Chondrocyte (in vitro differentiated cells): ENCODE measurements around the gene PHKG2. TPM values are rescaled to one million over a fixed set of nuclear protein-coding genes. Genes with fewer than 3 reads are reported as not detected.
A peak's percentile ranks its signal among the peaks of the same experiment; 100 is the strongest.

Experiments
- DNase-seq: peaks from one replicate; pipeline ENCODE4 v3.0.0; 2021; ENCODE audit warnings: mixed read lengths, low spot score
- H3K27ac Mint-ChIP-seq: one replicate; pipeline ENCODE4 v1.8.0; 2021; ENCODE audit warnings: mild to moderate bottlenecking, moderate library complexity, mixed read lengths; ENCODE audit not compliant: unreplicated experiment
- H3K27me3 Mint-ChIP-seq: 2 replicates; pipeline ENCODE4 v1.8.0; 2021; ENCODE audit warnings: low read depth, mixed read lengths
- H3K36me3 Mint-ChIP-seq: 2 replicates; pipeline ENCODE4 v1.8.0; 2021; ENCODE audit warnings: low read depth, mixed read lengths
- H3K4me1 Mint-ChIP-seq: 2 replicates; pipeline ENCODE4 v1.8.0; 2021; ENCODE audit warnings: low read depth, mild to moderate bottlenecking, mixed read lengths
- H3K4me3 Mint-ChIP-seq: one replicate; pipeline ENCODE4 v1.8.0; 2021; ENCODE audit warnings: mild to moderate bottlenecking, moderate library complexity, mixed read lengths; ENCODE audit not compliant: unreplicated experiment
- H3K9me3 Mint-ChIP-seq: 2 replicates; pipeline ENCODE4 v1.8.0; 2021; ENCODE audit warnings: low read depth, mixed read lengths
- CTCF ChIP-seq: fragments of 200-600 bp; sonication (generic); IDR thresholded peaks from 2 replicates; pipeline ENCODE4 v1.5.0; 2021; ENCODE audit warnings: antibody characterized with exemption, mild to moderate bottlenecking, moderate library complexity
- total RNA-seq: library from RNA; stranded (reverse); gene quantifications from 3 replicates; pipeline ENCODE4 v1.2.1, GENCODE V29; 2021

The PHKG2 gene
- total RNA-seq, 1 donor from 2014 or later = 19.0 TPM

DNA sequence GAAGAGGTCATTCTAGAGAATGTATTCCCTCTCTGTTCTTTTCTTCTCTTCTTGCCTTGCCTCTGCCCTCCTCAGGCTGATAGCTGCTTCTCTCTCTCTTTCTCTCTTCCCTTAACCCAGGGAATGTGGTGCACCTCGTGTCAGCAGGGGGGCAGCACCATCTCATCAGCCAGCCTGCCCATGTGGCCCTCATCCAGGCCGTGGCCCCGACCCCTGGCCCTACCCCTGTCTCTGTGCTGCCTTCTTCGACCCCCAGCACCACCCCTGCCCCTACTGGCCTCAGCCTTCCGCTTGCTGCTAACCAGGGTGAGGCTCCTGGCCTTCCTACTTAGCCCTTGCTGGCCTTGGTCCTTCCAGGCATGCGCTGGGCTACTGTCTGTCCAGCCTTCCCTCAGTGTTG is 25.8 kb upstream of the PHKG2 start:
- Mint-ChIP-seq H3K9me3 (no peaks in the 10 kb centered on the region), H3K27me3 (no peaks in the 10 kb centered on the region), H3K4me1 (no peaks in the 10 kb centered on the region), H3K36me3 (peaks cover 43% of the 10 kb centered on the region), H3K4me3 (no peak overlapping the region), H3K27ac (peak overlapping the region; percentile 43)
- peak; percentile 31 for TF ChIP-seq CTCF
- peak; percentile 62 for DNase-seq

- DNase-seq = peak; percentile 61
- no peak for TF ChIP-seq CTCF
- H3K36me3 Mint-ChIP-seq = peaks cover 44% of the 10 kb centered on the region
- no peak overlapping the region for H3K4me3 Mint-ChIP-seq
- no peak overlapping the region for H3K27ac Mint-ChIP-seq
- no peaks in the 10 kb centered on the region for H3K4me1 Mint-ChIP-seq
- H3K9me3 Mint-ChIP-seq = no peaks in the 10 kb centered on the region
- no peaks in the 10 kb centered on the region for H3K27me3 Mint-ChIP-seq
Measured at GRCh38 chr16:30722916-30723315, 25.3 kb upstream of the PHKG2 start.

- no peak overlapping the region for H3K27ac Mint-ChIP-seq
- H3K4me1 Mint-ChIP-seq = no peaks in the 10 kb centered on the region
- DNase-seq = peak; percentile 72
- no peaks in the 10 kb centered on the region for H3K9me3 Mint-ChIP-seq
- no peak overlapping the region for H3K4me3 Mint-ChIP-seq
- no peaks in the 10 kb centered on the region for H3K27me3 Mint-ChIP-seq
- TF ChIP-seq CTCF = no peak
- H3K36me3 Mint-ChIP-seq = peaks cover 47% of the 10 kb centered on the region
Measured at GRCh38 chr16:30723725-30724355, 24.4 kb upstream of the PHKG2 start.

DNA sequence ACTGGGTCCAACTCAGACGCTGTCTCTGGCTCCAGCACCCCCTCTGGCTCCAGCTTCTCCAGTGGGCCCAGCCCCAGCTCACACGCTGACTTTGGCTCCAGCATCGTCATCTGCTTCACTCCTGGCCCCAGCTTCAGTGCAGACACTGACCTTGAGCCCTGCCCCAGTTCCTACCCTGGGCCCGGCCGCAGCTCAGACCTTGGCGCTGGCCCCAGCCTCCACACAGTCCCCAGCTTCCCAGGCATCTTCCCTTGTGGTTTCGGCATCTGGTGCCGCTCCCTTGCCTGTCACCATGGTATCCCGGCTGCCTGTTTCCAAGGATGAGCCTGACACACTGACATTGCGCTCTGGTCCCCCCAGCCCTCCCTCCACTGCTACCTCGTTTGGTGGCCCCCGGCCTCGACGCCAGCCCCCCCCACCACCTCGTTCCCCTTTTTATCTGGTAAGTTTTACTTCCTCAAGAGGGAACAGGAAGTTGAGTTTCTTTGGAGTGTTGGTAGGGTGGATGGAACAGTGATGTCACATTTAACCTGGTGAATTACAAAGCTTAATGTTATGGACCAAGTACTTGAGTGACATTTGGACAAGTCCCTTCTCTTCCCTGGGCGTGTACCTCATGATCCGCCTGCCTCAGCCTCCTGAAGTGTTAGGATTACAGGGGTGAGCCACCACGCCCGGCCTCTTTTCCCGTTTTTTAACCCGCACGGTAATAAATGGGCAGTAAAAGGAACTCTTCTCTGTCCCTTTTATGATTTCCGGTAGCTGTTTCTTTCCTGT is 23.4 kb upstream of the PHKG2 start:
- H3K27me3 Mint-ChIP-seq = no peaks in the 10 kb centered on the region
- no peaks in the 10 kb centered on the region for H3K4me1 Mint-ChIP-seq
- peak; percentile 64 for DNase-seq
- H3K27ac Mint-ChIP-seq = no peak overlapping the region
- H3K36me3 Mint-ChIP-seq = peaks cover 52% of the 10 kb centered on the region
- no peak overlapping the region for H3K4me3 Mint-ChIP-seq
- no peak for TF ChIP-seq CTCF
- no peaks in the 10 kb centered on the region for H3K9me3 Mint-ChIP-seq

DNA sequence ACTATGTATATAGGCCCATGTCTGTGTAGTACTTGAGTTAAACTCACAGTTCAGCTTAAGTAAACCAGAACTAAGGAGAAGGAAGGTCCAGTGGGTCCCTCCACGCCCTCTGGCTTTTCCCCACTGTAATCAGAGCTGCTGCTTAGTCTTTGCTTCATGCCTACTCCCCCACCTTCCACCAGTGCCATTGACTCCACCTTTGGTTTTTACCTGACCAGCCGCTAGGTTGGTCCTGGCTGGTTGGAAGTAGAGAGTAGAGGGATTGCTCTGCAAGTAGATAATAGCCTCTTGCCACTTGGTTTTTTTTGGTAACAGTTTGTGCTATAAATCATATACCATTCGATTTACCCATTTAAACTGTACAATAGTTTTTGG is 22.8 kb upstream of the PHKG2 start:
- peak; percentile 13 for DNase-seq
- no peaks in the 10 kb centered on the region for H3K9me3 Mint-ChIP-seq
- H3K27ac Mint-ChIP-seq = no peak overlapping the region
- no peaks in the 10 kb centered on the region for H3K27me3 Mint-ChIP-seq
- no peaks in the 10 kb centered on the region for H3K4me1 Mint-ChIP-seq
- H3K4me3 Mint-ChIP-seq = no peak overlapping the region
- no peak for TF ChIP-seq CTCF
- peaks cover 46% of the 10 kb centered on the region for H3K36me3 Mint-ChIP-seq
